Neural cell (in vitro differentiated cells): ENCODE data around the gene FNDC3B. TPM values are rescaled to one million over a fixed set of nuclear protein-coding genes. Genes with fewer than 3 reads are reported as not detected.

Experiments
- H2AFZ ChIP-seq: fragments of 200-600, 300-800 bp; sonication (generic), shearing (Covaris generic); 2 replicates; pipeline ENCODE4 v1.6.0; 2014; ENCODE audit warnings: low read depth, mild to moderate bottlenecking, antibody characterized with exemption, low read length, moderate library complexity
- H3F3A ChIP-seq: fragments of 200-600 bp; shearing (Covaris generic); 2 replicates; pipeline ENCODE4 v1.6.1; 2016; ENCODE audit warnings: mild to moderate bottlenecking, moderate library complexity, mixed read lengths, antibody characterized with exemption, low read length; ENCODE audit not compliant: insufficient read depth, poor library complexity, severe bottlenecking
- H3K27ac ChIP-seq: fragments of 200-600, 300-800 bp; sonication (generic), shearing (Covaris generic); 2 replicates; pipeline ENCODE4 v1.5.1; 2014; ENCODE audit warnings: mild to moderate bottlenecking, low read length, moderate library complexity
- H3K27me3 ChIP-seq: fragments of 300-800, 200-600 bp; sonication (generic), shearing (Covaris generic); 2 replicates; pipeline ENCODE4 v1.6.0; 2014; ENCODE audit warnings: mild to moderate bottlenecking, low read depth, low read length, moderate library complexity; ENCODE audit not compliant: insufficient read depth
- H3K36me3 ChIP-seq: fragments of 300-800, 200-600 bp; sonication (generic), shearing (Covaris generic); 2 replicates; pipeline ENCODE4 v1.5.1; 2014; ENCODE audit warnings: mild to moderate bottlenecking, antibody characterized with exemption, low read length, moderate library complexity; ENCODE audit not compliant: insufficient read depth
- H3K4me2 ChIP-seq: fragments of 300-800, 200-600 bp; sonication (generic), shearing (Covaris generic); 2 replicates; pipeline ENCODE4 v1.6.0; 2014; ENCODE audit warnings: mild to moderate bottlenecking, low read length
- H3K4me3 ChIP-seq: fragments of 300-800, 200-600 bp; sonication (generic), shearing (Covaris generic); 2 replicates; pipeline ENCODE4 v1.5.1; 2014; ENCODE audit warnings: mild to moderate bottlenecking, low read length, moderate library complexity
- H3K79me2 ChIP-seq: fragments of 200-600 bp; shearing (Covaris generic); replicated peaks from 2 replicates; pipeline ENCODE4 v1.6.0; 2014; ENCODE audit warnings: mild to moderate bottlenecking, low read length, moderate library complexity; ENCODE audit not compliant: insufficient read depth
- H3K9ac ChIP-seq: fragments of 300-800, 200-600 bp; sonication (generic), shearing (Covaris generic); 2 replicates; pipeline ENCODE4 v1.6.1; 2016; ENCODE audit warnings: mild to moderate bottlenecking, low read length, mixed read lengths
- H3K9me2 ChIP-seq: fragments of 200-600 bp; shearing (Covaris generic); 2 replicates; pipeline ENCODE4 v1.6.1; 2016; ENCODE audit warnings: mild to moderate bottlenecking, low read length, mixed read lengths; ENCODE audit not compliant: insufficient read depth
- H3K9me3 ChIP-seq: fragments of 200-600, 300-800 bp; sonication (generic), shearing (Covaris generic); 2 replicates; pipeline ENCODE4 v1.6.1; 2016; ENCODE audit warnings: mild to moderate bottlenecking, mixed run types, low read length, moderate library complexity, mixed read lengths
- H4K20me1 ChIP-seq: fragments of 200-600 bp; shearing (Covaris generic); 2 replicates; pipeline ENCODE4 v1.6.1; 2016; ENCODE audit warnings: mild to moderate bottlenecking, mixed run types; ENCODE audit not compliant: insufficient read depth
- EP300 ChIP-seq: fragments of 450-650 bp; conservative IDR thresholded peaks from 2 replicates; pipeline ENCODE4 v1.6.1; 2014; ENCODE audit warnings: antibody characterized with exemption, mild to moderate bottlenecking, moderate library complexity; ENCODE audit not compliant: poor library complexity, severe bottlenecking
- EZH2 ChIP-seq: fragments of 200-600, 300-800 bp; shearing (Covaris generic), sonication (generic); IDR thresholded peaks from 2 replicates; pipeline ENCODE4 v1.6.1; 2014; ENCODE audit warnings: antibody characterized with exemption, low read length, borderline replicate concordance, mild to moderate bottlenecking; ENCODE audit not compliant: insufficient read depth, poor library complexity, severe bottlenecking
- MXI1 ChIP-seq: fragments of 450-650 bp; conservative IDR thresholded peaks from 2 replicates; pipeline ENCODE4 v1.6.1; 2014; ENCODE audit warnings: antibody characterized with exemption, mild to moderate bottlenecking; ENCODE audit not compliant: poor library complexity, severe bottlenecking
- POLR2AphosphoS5 ChIP-seq: IDR thresholded peaks from 2 replicates; pipeline ENCODE4 v1.6.1; 2012
- RAD21 ChIP-seq: fragments of 450-650 bp; conservative IDR thresholded peaks from 2 replicates; pipeline ENCODE4 v1.6.1; 2014; ENCODE audit warnings: antibody characterized with exemption, mild to moderate bottlenecking, moderate library complexity
- REST ChIP-seq: IDR thresholded peaks from 2 replicates; pipeline ENCODE4 v1.6.1; 2012; ENCODE audit warnings: borderline replicate concordance
- SMC3 ChIP-seq: fragments of 450-650 bp; conservative IDR thresholded peaks from 2 replicates; pipeline ENCODE4 v1.6.1; 2014; ENCODE audit warnings: antibody characterized with exemption, mild to moderate bottlenecking, moderate library complexity; ENCODE audit not compliant: poor library complexity
- TAF1 ChIP-seq: IDR thresholded peaks from 2 replicates; pipeline ENCODE4 v1.6.1; 2012; ENCODE audit warnings: low read depth
- polyA plus RNA-seq: library from polyadenylated mRNA; depleted of rRNA; stranded (reverse); fragments of >200 nt; gene quantifications from 2 replicates; pipeline ENCODE4 v1.2.3, GENCODE V29; 2014
- TF ChIP-seq, protein P1 (sequence below): fragments of 450-650 bp; IDR thresholded peaks from 2 replicates; pipeline ENCODE4 v1.5.1; 2014; ENCODE audit warnings: antibody characterized with exemption, mild to moderate bottlenecking, moderate library complexity; ENCODE audit not compliant: poor library complexity, severe bottlenecking

Gene FNDC3B
- polyA plus RNA-seq, 1 donor from 2014 or later: 4.9 TPM

- no peaks in the 10 kb centered on the region for H4K20me1 ChIP-seq
- no peak for TF ChIP-seq POLR2AphosphoS5
- TF ChIP-seq, protein P1, sequence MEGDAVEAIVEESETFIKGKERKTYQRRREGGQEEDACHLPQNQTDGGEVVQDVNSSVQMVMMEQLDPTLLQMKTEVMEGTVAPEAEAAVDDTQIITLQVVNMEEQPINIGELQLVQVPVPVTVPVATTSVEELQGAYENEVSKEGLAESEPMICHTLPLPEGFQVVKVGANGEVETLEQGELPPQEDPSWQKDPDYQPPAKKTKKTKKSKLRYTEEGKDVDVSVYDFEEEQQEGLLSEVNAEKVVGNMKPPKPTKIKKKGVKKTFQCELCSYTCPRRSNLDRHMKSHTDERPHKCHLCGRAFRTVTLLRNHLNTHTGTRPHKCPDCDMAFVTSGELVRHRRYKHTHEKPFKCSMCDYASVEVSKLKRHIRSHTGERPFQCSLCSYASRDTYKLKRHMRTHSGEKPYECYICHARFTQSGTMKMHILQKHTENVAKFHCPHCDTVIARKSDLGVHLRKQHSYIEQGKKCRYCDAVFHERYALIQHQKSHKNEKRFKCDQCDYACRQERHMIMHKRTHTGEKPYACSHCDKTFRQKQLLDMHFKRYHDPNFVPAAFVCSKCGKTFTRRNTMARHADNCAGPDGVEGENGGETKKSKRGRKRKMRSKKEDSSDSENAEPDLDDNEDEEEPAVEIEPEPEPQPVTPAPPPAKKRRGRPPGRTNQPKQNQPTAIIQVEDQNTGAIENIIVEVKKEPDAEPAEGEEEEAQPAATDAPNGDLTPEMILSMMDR: no peak
- no peak for TF ChIP-seq SMC3
- no peak for TF ChIP-seq EP300
- no peak for TF ChIP-seq EZH2
- TF ChIP-seq MXI1: no peak
- no peak for TF ChIP-seq REST
- no peak for TF ChIP-seq TAF1
- TF ChIP-seq RAD21: no peak
- H3F3A ChIP-seq: no peaks in the 10 kb centered on the region
- H3K36me3 ChIP-seq: no peaks in the 10 kb centered on the region
- H3K9ac ChIP-seq: no peak overlapping the region
- H3K9me2 ChIP-seq: no peaks in the 10 kb centered on the region
- no peak overlapping the region for H3K27ac ChIP-seq
- no peak overlapping the region for H3K4me2 ChIP-seq
- H3K9me3 ChIP-seq: no peaks in the 10 kb centered on the region
- no peaks in the 10 kb centered on the region for H3K79me2 ChIP-seq
- no peak overlapping the region for H3K4me3 ChIP-seq
- H3K27me3 ChIP-seq: no peaks in the 10 kb centered on the region
- H2AFZ ChIP-seq: no peak overlapping the region
Observed at GRCh38 chr3:172404237-172404962, 365.0 kb downstream of the FNDC3B start.

- H3K27me3 ChIP-seq: no peaks in the 10 kb centered on the region
- H2AFZ ChIP-seq: no peak overlapping the region
- no peaks in the 10 kb centered on the region for H4K20me1 ChIP-seq
- H3K9me2 ChIP-seq: no peaks in the 10 kb centered on the region
- H3K9me3 ChIP-seq: no peaks in the 10 kb centered on the region
- no peaks in the 10 kb centered on the region for H3F3A ChIP-seq
- H3K36me3 ChIP-seq: no peaks in the 10 kb centered on the region
- no peaks in the 10 kb centered on the region for H3K79me2 ChIP-seq
- H3K27ac ChIP-seq: no peak overlapping the region
- H3K9ac ChIP-seq: no peak overlapping the region
- no peak overlapping the region for H3K4me2 ChIP-seq
- no peak for TF ChIP-seq TAF1
- no peak overlapping the region for H3K4me3 ChIP-seq
Observed at GRCh38 chr3:172405914-172406313, 366.5 kb downstream of the FNDC3B start.

DNA sequence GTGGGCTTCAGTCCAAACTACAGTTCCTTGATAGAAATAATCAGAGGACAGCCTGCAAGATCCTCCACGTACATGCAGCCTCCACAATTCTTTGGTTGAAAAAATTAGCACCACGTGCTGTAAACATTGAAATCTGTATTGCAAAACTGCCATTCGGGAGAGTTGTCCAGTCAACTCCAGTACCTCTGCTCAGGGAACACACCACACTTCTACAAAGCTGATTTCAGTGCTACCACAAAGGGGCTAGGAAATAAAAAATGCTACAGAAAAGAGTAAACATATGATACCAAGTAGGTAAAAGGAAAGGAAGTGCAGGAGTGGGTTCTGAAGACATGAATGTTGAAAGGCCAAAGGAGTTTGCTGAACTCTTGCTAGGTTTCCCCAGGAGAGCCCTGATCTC is 368.5 kb downstream of the FNDC3B start:
- Histone ChIP-seq H3K4me2 (no peak overlapping the region), H3K9me2 (no peaks in the 10 kb centered on the region), H3K79me2 (no peaks in the 10 kb centered on the region), H3K9ac (no peak overlapping the region), H3F3A (no peaks in the 10 kb centered on the region), H3K4me3 (no peak overlapping the region), H3K27me3 (no peaks in the 10 kb centered on the region), H4K20me1 (no peaks in the 10 kb centered on the region), H2AFZ (no peak overlapping the region), H3K9me3 (no peaks in the 10 kb centered on the region), H3K36me3 (no peaks in the 10 kb centered on the region), H3K27ac (no peak overlapping the region)
- TF ChIP-seq EP300 (no peak), MXI1 (no peak), SMC3 (no peak), REST (no peak), POLR2AphosphoS5 (no peak), RAD21 (no peak), EZH2 (no peak), TAF1 (no peak)
- TF ChIP-seq, protein P1: no peak
